Measurements from ENCODE around the gene GLI3.

Gene GLI3

DNA sequence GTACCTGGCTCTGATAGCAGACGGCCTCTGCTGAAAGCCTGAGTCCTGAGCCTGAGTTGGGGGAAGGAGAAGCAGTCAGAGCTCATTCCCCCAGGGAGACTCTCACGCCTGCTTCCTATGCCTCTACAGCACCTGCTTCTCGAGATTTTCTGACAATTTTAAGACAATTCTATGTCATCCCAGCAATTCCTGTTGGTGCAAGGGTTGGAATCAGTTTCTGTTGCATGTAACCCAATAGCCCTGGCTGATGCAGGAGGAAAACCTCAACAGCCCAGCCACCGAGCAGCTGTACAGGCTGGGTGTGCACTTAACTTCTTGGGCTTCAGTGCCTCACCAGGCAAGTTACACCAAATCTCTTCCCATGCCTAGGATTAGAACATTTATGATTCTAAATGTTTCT is 134.7 kb downstream of the GLI3 start:
- intact Hi-C loops (cut with micrococcal nuclease): no loop called here
- Mint-ChIP-seq H3K9me3 (no peaks in the 10 kb centered on the region), H3K27ac (no peak overlapping the region), H3K4me3 (no peak overlapping the region), H3K36me3 (ENCODE audit: low read depth) (no peaks in the 10 kb centered on the region), H3K4me1 (ENCODE audit: low read depth) (peaks cover 10% of the 10 kb centered on the region), H3K27me3 (peaks cover under 1% of the 10 kb centered on the region)

DNA sequence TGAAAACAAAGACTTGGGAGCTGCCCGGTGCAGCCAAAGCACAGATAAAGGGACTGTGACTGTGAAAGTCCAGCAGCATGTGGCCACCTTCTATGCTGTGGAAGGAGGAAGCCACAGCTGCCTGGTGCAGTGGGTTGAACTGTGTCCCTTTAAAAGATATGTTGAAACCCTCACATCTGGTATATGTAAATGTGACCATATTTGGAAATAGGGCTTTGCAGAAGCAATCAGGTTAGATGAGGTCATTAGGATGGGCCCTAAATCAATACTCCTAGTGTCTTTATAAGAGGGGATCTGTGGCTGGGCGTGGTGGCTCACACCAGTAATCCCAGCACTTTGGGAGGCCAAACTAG is 136.9 kb downstream of the GLI3 start:
- intact Hi-C loops (cut with micrococcal nuclease): no loop called here
- Mint-ChIP-seq H3K27ac (no peak overlapping the region), H3K9me3 (no peaks in the 10 kb centered on the region), H3K4me1 (ENCODE audit: low read depth) (peaks cover 23% of the 10 kb centered on the region), H3K36me3 (ENCODE audit: low read depth) (no peaks in the 10 kb centered on the region), H3K4me3 (no peak overlapping the region), H3K27me3 (no peaks in the 10 kb centered on the region)

GRCh38 chr7:42099470-42100155 is 137.4 kb downstream of the GLI3 start:
- Mint-ChIP-seq H3K4me1 (ENCODE audit: low read depth) (peaks cover 25% of the 10 kb centered on the region), H3K4me3 (no peak overlapping the region), H3K27ac (no peak overlapping the region), H3K27me3 (no peaks in the 10 kb centered on the region), H3K36me3 (ENCODE audit: low read depth) (no peaks in the 10 kb centered on the region), H3K9me3 (no peaks in the 10 kb centered on the region)
- intact Hi-C loops (cut with micrococcal nuclease): no loop called here

GRCh38 chr7:42099066-42099465 is 137.9 kb downstream of the GLI3 start:
- Mint-ChIP-seq H3K4me1 (ENCODE audit: low read depth) (peaks cover 25% of the 10 kb centered on the region), H3K27me3 (no peaks in the 10 kb centered on the region), H3K9me3 (no peaks in the 10 kb centered on the region), H3K36me3 (ENCODE audit: low read depth) (no peaks in the 10 kb centered on the region), H3K27ac (no peak overlapping the region), H3K4me3 (no peak overlapping the region)
- intact Hi-C loops (cut with micrococcal nuclease): no loop called here

DNA sequence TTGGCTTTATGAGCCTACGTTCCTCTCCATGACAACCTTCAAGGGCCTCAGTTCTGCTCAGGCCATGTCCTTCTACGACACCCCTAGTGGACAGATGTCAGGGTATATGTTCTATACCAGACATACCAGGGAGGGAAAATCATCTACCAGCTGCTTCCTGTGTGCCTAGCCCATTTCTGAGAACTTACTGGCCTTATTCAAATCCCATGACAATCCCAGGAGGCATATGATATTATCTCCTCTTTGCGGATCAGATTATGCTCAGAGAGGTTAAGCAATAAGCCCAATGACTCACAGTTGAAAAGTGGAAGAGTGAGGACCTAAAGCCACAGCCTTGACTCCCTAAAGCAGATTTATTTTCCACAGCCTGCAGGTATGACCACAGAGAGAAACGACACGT is 139.3 kb downstream of the GLI3 start:
- Mint-ChIP-seq H3K36me3 (ENCODE audit: low read depth) (no peaks in the 10 kb centered on the region), H3K27me3 (no peaks in the 10 kb centered on the region), H3K27ac (no peak overlapping the region), H3K4me1 (ENCODE audit: low read depth) (peaks cover 16% of the 10 kb centered on the region), H3K4me3 (no peak overlapping the region), H3K9me3 (no peaks in the 10 kb centered on the region)
- intact Hi-C loops (cut with micrococcal nuclease): no loop called here

GRCh38 chr7:42096681-42097561 is 140.1 kb downstream of the GLI3 start:
- H3K4me1 Mint-ChIP-seq (ENCODE audit: low read depth): peaks cover 15% of the 10 kb centered on the region
- no peaks in the 10 kb centered on the region for H3K36me3 Mint-ChIP-seq (ENCODE audit: low read depth)
- no peaks in the 10 kb centered on the region for H3K9me3 Mint-ChIP-seq
- H3K27ac Mint-ChIP-seq: no peak overlapping the region
- intact Hi-C loops (cut with micrococcal nuclease): no loop called here
- no peak overlapping the region for H3K4me3 Mint-ChIP-seq
- no peaks in the 10 kb centered on the region for H3K27me3 Mint-ChIP-seq

GRCh38 chr7:42096268-42096667 is 140.7 kb downstream of the GLI3 start:
- H3K4me3 Mint-ChIP-seq: no peak overlapping the region
- peaks cover 15% of the 10 kb centered on the region for H3K4me1 Mint-ChIP-seq (ENCODE audit: low read depth)
- no peaks in the 10 kb centered on the region for H3K36me3 Mint-ChIP-seq (ENCODE audit: low read depth)
- H3K27me3 Mint-ChIP-seq: no peaks in the 10 kb centered on the region
- H3K9me3 Mint-ChIP-seq: no peaks in the 10 kb centered on the region
- intact Hi-C loops (cut with micrococcal nuclease): no loop called here
- no peak overlapping the region for H3K27ac Mint-ChIP-seq

DNA sequence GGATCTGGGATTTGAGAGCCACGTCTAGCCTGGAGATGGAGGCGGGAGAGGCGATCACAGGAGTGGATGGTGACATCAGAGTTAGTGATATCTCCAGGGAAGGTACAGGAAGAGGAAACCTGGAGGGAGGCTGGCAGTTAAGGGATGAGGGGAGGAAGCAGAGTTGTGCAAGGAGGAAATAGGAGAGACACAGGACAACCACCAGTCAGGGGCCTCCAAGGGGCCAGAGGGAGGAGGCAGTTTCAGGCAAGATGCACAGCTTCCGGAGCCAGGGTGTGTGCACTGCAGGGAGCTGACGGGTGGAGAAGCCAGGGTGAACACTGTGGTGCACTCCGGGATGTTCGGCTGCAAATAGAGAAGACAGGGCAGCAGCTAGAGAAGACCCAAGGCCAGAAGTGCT is 141.2 kb downstream of the GLI3 start:
- H3K36me3 Mint-ChIP-seq (ENCODE audit: low read depth): no peaks in the 10 kb centered on the region
- H3K27ac Mint-ChIP-seq: no peak overlapping the region
- intact Hi-C loops (cut with micrococcal nuclease): no loop called here
- no peaks in the 10 kb centered on the region for H3K27me3 Mint-ChIP-seq
- no peaks in the 10 kb centered on the region for H3K9me3 Mint-ChIP-seq
- H3K4me3 Mint-ChIP-seq: no peak overlapping the region
- peaks cover 15% of the 10 kb centered on the region for H3K4me1 Mint-ChIP-seq (ENCODE audit: low read depth)

DNA sequence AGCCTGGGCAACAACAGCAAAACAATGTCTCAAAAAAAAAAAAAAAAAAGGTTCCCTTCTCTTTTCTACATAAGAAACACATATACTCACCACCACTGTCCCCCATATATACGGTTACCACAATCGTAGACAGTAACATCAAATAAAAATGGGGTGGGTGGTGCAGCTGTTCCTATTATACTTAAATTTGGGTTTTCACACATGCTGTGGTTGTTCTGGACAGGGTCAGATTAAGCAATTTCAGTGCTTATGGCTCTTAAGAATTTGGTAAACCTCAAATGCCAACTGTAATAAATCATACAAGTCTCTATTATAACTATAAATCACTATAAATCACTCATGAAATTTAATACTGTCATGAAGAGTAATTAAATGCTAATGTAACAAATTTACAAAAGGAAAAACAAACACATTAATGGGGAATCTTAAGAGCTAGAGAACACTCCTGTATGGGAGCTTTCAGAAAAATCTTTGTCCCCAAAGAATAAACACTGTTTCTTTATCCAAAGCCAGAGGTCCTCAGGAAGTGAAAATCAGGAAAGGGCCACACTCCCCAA is 143.6 kb downstream of the GLI3 start:
- Mint-ChIP-seq H3K36me3 (ENCODE audit: low read depth) (no peaks in the 10 kb centered on the region), H3K4me3 (no peak overlapping the region), H3K27me3 (no peaks in the 10 kb centered on the region), H3K4me1 (ENCODE audit: low read depth) (peaks cover 23% of the 10 kb centered on the region), H3K27ac (no peak overlapping the region), H3K9me3 (no peaks in the 10 kb centered on the region)
- intact Hi-C loops (cut with micrococcal nuclease): no loop called here

- intact Hi-C loops (cut with micrococcal nuclease): no loop called here
- Mint-ChIP-seq H3K4me1 (ENCODE audit: low read depth) (peaks cover 27% of the 10 kb centered on the region), H3K4me3 (no peak overlapping the region), H3K36me3 (ENCODE audit: low read depth) (no peaks in the 10 kb centered on the region), H3K27ac (no peak overlapping the region), H3K9me3 (no peaks in the 10 kb centered on the region), H3K27me3 (no peaks in the 10 kb centered on the region)
Measured at GRCh38 chr7:42091461-42092291, 145.3 kb downstream of the GLI3 start.

DNA sequence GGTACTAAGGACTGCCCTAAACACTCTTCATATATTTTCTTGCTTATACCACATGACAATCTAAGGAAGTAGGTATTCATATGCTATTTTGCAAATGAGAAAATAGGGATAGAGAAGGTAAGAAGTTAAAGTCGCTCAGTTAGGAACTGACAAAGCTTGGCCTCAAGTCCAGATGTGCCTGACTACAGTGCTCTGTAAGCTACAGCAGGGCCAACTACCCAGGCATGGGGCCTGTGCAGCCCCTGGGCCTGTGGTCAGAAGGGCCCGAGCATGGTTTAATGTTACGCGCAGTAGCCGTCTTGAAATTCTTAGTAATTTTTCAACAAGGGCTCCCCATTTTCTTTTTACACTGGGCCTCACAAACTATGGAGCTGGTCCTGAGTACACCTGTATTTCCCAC is 146.2 kb downstream of the GLI3 start:
- intact Hi-C loops (cut with micrococcal nuclease): no loop called here
- H3K9me3 Mint-ChIP-seq: no peaks in the 10 kb centered on the region
- peaks cover 20% of the 10 kb centered on the region for H3K4me1 Mint-ChIP-seq (ENCODE audit: low read depth)
- H3K27ac Mint-ChIP-seq: no peak overlapping the region
- no peaks in the 10 kb centered on the region for H3K36me3 Mint-ChIP-seq (ENCODE audit: low read depth)
- no peaks in the 10 kb centered on the region for H3K27me3 Mint-ChIP-seq
- H3K4me3 Mint-ChIP-seq: no peak overlapping the region

DNA sequence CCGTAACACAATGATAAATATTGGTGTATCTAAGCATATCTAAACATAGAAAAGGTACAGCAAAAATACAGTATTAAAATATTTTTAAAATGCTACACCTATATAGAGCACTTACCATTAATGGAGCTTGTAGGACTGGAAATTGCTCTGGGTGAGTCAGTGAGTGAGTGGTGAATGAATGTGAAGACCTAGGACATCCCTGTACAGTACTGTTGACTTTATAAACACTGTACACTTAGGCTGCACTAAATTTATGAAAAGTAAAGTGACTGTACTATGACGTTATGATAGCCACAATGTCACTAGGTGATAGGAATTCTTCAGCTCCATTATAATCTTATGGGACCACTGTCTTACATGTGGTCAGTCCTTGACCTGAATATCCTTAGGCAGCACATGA is 147.0 kb downstream of the GLI3 start:
- no peaks in the 10 kb centered on the region for H3K9me3 Mint-ChIP-seq
- H3K27ac Mint-ChIP-seq: no peak overlapping the region
- no peaks in the 10 kb centered on the region for H3K27me3 Mint-ChIP-seq
- peaks cover 13% of the 10 kb centered on the region for H3K4me1 Mint-ChIP-seq (ENCODE audit: low read depth)
- intact Hi-C loops (cut with micrococcal nuclease): no loop called here
- no peaks in the 10 kb centered on the region for H3K36me3 Mint-ChIP-seq (ENCODE audit: low read depth)
- no peak overlapping the region for H3K4me3 Mint-ChIP-seq

DNA sequence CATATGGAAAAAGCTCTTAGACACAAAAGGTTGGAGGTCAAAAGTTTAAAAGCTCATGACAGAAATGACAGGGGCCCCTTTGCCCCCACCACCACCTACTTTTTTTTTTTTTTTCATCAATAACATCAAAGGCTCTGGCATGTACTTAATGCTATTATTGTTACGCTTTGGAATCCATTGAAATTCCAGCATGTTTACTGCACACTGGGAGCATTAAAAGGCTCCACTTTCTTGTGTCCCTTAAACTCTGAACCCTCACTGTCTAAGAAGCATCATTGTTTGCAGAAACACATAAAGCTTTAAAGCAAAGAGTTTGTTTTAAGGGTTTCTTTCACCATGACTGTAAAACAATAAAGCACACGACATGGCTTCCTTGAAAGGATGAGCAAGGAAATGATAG is 149.4 kb downstream of the GLI3 start:
- Mint-ChIP-seq H3K9me3 (no peaks in the 10 kb centered on the region), H3K4me3 (no peak overlapping the region), H3K4me1 (ENCODE audit: low read depth) (peaks cover 12% of the 10 kb centered on the region), H3K27ac (no peak overlapping the region), H3K27me3 (no peaks in the 10 kb centered on the region), H3K36me3 (ENCODE audit: low read depth) (no peaks in the 10 kb centered on the region)
- intact Hi-C loops (cut with micrococcal nuclease): no loop called here

GRCh38 chr7:42085531-42085930 is 151.5 kb downstream of the GLI3 start:
- no peak overlapping the region for H3K27ac Mint-ChIP-seq
- intact Hi-C loops (cut with micrococcal nuclease): no loop called here
- no peaks in the 10 kb centered on the region for H3K9me3 Mint-ChIP-seq
- H3K4me3 Mint-ChIP-seq: no peak overlapping the region
- no peaks in the 10 kb centered on the region for H3K36me3 Mint-ChIP-seq (ENCODE audit: low read depth)
- no peaks in the 10 kb centered on the region for H3K27me3 Mint-ChIP-seq
- H3K4me1 Mint-ChIP-seq (ENCODE audit: low read depth): peaks cover 17% of the 10 kb centered on the region
